A673 (cell line): ENCODE measurements around the gene SPEG. TPM values are rescaled to one million over a fixed set of nuclear protein-coding genes. Genes with fewer than 3 reads are reported as not detected.

ENCODE experiments used
- BruUV-seq: library from RNA; stranded (reverse); fragments of 400-500 nt; replicated peaks from 2 replicates; lab custom pipeline; 2021; lab: Mats Ljungman, UMichigan
- CTCF ChIA-PET: fragments of 300-600 bp; sonication (Branson Sonifier 250); formaldehyde crosslinking; loops from one replicate; lab custom pipeline; 2022; ENCODE audit warnings: antibody characterized with exemption; lab: Charles Lee
- POLR2A ChIA-PET: fragments of 300-600 bp; sonication (Branson Sonifier 250); formaldehyde crosslinking; loops from one replicate; lab custom pipeline; 2022; ENCODE audit warnings: antibody characterized with exemption; ENCODE audit not compliant: low non-redundant PET; lab: Charles Lee
- DNase-seq: peaks from one replicate; pipeline ENCODE4 v3.0.0-alpha.2; 2015; ENCODE audit warnings: low spot score
- H3K27ac ChIP-seq: fragments of 200-600 bp; sonication (generic); 2 replicates; pipeline ENCODE4 v1.5.1; 2016; ENCODE audit warnings: mixed run types, low read depth, mild to moderate bottlenecking, mixed read lengths, antibody characterized with exemption, low read length; ENCODE audit not compliant: poor library complexity, severe bottlenecking
- H3K27me3 ChIP-seq: fragments of 200-600 bp; sonication (generic); replicated peaks from 2 replicates; pipeline ENCODE4 v1.6.1; 2017; ENCODE audit warnings: mixed run types, low read depth, mild to moderate bottlenecking, mixed read lengths, antibody characterized with exemption, low read length; ENCODE audit not compliant: insufficient read depth, poor library complexity
- H3K36me3 ChIP-seq: fragments of 200-600 bp; sonication (generic); 2 replicates; pipeline ENCODE4 v1.6.1; 2016; ENCODE audit warnings: mixed run types, mild to moderate bottlenecking, mixed read lengths, antibody characterized with exemption, low read length; ENCODE audit not compliant: insufficient read depth, poor library complexity, severe bottlenecking
- H3K4me1 ChIP-seq: fragments of 200-600 bp; sonication (generic); 2 replicates; pipeline ENCODE4 v1.6.1; 2017; ENCODE audit warnings: mixed run types, mild to moderate bottlenecking, mixed read lengths, antibody characterized with exemption, low read length; ENCODE audit not compliant: insufficient read depth, poor library complexity, severe bottlenecking
- H3K4me3 ChIP-seq: fragments of 200-600 bp; sonication (generic); 2 replicates; pipeline ENCODE4 v1.5.1; 2016; ENCODE audit warnings: low read depth, mixed run types, mild to moderate bottlenecking, mixed read lengths, low read length; ENCODE audit not compliant: poor library complexity, severe bottlenecking
- H3K9me3 ChIP-seq: fragments of 200-600 bp; sonication (generic); 2 replicates; pipeline ENCODE4 v1.6.1; 2016; ENCODE audit warnings: mixed run types, low read depth, mild to moderate bottlenecking, mixed read lengths, antibody characterized with exemption, low read length; ENCODE audit not compliant: poor library complexity, severe bottlenecking
- EZH2 ChIP-seq: fragments of 200-600 bp; sonication (generic); IDR thresholded peaks from 2 replicates; pipeline ENCODE4 v1.6.1; 2017; ENCODE audit warnings: borderline replicate concordance, low read depth, mild to moderate bottlenecking, mixed read lengths, antibody characterized with exemption, low read length; ENCODE audit not compliant: poor library complexity, severe bottlenecking
- intact Hi-C: fragments of 100-400 bp; cut with micrococcal nuclease; formaldehyde crosslinking; loops from one replicate; pipeline ENCODE4 v1.10.0; 2022; ENCODE audit not compliant: unreplicated experiment
- total RNA-seq: library from RNA; stranded (reverse); gene quantifications from 2 replicates; pipeline ENCODE4 v1.2.3, GENCODE V29; 2021
- TF ChIP-seq, protein P1 (sequence below): fragments of 300-800, 200-600 bp; sonication (generic); conservative IDR thresholded peaks from 2 replicates; pipeline ENCODE4 v1.5.1; 2017; ENCODE audit warnings: low read depth, mild to moderate bottlenecking, antibody characterized with exemption, low read length, moderate library complexity, mixed read lengths

The SPEG gene
- total RNA-seq, 1 experiment from 2014 or later, result 8.4 TPM

GRCh38 chr2:219520079-219520478 is 85.4 kb downstream of the SPEG start:
- Histone ChIP-seq H3K27ac (no peak overlapping the region), H3K9me3 (no peaks in the 10 kb centered on the region), H3K4me1 (peaks cover 29% of the 10 kb centered on the region), H3K27me3 (no peaks in the 10 kb centered on the region), H3K36me3 (no peaks in the 10 kb centered on the region), H3K4me3 (no peak overlapping the region)
- TF ChIP-seq, protein P1, sequence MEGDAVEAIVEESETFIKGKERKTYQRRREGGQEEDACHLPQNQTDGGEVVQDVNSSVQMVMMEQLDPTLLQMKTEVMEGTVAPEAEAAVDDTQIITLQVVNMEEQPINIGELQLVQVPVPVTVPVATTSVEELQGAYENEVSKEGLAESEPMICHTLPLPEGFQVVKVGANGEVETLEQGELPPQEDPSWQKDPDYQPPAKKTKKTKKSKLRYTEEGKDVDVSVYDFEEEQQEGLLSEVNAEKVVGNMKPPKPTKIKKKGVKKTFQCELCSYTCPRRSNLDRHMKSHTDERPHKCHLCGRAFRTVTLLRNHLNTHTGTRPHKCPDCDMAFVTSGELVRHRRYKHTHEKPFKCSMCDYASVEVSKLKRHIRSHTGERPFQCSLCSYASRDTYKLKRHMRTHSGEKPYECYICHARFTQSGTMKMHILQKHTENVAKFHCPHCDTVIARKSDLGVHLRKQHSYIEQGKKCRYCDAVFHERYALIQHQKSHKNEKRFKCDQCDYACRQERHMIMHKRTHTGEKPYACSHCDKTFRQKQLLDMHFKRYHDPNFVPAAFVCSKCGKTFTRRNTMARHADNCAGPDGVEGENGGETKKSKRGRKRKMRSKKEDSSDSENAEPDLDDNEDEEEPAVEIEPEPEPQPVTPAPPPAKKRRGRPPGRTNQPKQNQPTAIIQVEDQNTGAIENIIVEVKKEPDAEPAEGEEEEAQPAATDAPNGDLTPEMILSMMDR, result no peak
- no peak for TF ChIP-seq EZH2
- ChIA-PET POLR2A (no interaction called here), CTCF (interaction anchor here (0.8 to 3.5 kb wide), 7 partner anchors 9 to 117 kb away, joined by 3 to 21 read pairs (median 4); partner anchors contain the start of gene GMPPA)
- BruUV-seq, result no TSS peak
- intact Hi-C loops, result loop anchor here (5.0 kb wide), 1 partner anchor 43 kb away; no protein-coding TSS in a partner anchor
- no peak for DNase-seq

DNA sequence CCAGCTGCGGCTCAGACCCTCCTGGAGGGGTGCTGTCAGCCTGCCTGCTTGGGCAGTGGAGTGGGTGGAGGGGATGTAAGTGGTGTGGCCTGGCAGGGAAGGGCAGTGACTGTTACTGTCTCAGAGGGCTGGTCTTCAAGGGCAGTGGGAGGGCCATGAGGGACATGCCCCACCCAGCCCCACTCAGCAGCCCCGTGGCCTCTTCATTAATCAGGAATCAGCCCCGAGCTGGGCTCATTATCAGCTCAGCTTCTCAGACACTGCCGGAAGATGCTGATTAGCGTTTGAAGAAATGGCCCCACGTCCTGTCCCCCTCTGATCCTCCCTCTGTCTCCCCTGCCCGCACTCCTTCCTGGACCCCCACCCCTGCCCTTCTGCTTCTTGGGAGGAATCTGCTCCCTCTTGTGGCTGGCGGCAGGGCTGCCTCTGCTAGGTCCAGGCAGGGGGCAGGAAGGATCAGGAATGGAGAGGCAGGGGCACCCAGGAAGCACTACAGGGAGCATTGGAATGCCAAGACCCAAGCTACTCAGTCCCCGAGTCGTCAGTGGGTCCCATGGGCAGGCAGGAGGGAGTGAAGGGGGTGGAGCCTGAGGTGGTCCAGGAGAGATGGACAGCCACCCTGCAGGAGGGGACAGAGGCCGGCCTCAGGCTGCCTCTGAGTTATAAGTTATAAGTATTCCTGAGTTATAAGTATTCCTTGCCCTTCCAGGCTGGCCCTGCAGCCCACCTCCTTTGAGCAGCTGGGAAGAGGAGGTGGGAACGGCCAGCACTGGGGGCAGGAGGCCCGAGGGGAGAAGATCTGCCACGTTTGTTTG is 86.6 kb downstream of the SPEG start:
- ChIA-PET CTCF (interaction anchor here (1.1 to 5.1 kb wide), 6 partner anchors 9 to 26 kb away, joined by 3 to 31 read pairs (median 18); a partner anchor contains a TSS), POLR2A (no interaction called here)
- no TSS peak for BruUV-seq
- Histone ChIP-seq H3K36me3 (no peaks in the 10 kb centered on the region), H3K27me3 (no peaks in the 10 kb centered on the region), H3K9me3 (no peaks in the 10 kb centered on the region), H3K27ac (peak overlapping the region; percentile 38), H3K4me1 (peaks cover 29% of the 10 kb centered on the region), H3K4me3 (no peak overlapping the region)
- TF ChIP-seq, protein P1, result peak; percentile 77
- TF ChIP-seq EZH2, result no peak
- intact Hi-C loops, result loop anchor here (5.0 kb wide), 1 partner anchor 44 kb away; no protein-coding TSS in a partner anchor
- peak; percentile 73 for DNase-seq

DNA sequence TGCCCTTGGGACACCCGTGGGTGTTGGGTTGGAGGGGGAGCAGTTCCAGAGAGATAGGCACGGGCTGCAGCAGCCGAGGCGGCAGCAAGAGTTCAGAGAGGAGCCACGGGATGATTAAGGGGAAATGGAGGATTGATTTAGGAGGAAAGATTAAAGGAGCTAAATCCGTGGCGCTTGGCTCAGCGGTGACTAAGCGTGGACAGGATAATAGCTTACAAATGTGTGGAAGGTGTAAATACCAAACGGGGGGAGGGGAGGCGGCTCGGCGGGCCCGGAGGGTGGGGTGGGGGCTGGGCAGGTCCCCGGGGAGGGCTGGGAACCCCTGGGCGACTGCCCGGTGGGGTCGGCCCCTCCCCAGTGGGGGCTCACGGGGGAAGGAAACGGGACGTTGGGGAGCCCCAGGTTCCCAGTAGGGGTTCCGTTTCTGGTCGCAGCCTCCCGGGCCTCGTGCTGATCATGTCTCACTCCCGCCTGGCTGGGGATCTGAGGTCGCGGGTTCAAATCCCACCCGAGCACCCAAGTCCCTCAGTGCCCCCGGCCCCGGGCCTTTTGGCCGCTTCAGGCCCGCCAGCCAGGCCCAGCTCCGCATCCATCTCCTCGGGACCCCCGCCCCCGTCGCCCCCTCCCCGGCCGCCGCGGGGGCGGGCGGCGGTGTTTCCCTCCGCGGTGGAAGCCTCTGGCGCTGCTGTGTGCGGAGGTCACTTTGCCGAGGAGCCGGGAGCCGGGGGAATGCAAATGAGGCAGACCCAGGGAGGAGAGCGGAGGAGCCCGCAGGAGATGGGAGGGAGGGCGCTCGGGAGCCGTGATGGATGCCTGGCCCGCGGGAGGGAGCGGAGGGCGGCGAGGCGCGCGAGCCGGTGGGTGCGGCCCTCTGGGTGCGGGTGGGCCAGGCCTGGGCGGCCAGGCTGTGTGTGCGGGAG is 87.7 kb downstream of the SPEG start:
- Histone ChIP-seq H3K27ac (peak overlapping the region; percentile 38), H3K36me3 (no peaks in the 10 kb centered on the region), H3K4me3 (peak overlapping the region; percentile 40), H3K9me3 (no peaks in the 10 kb centered on the region), H3K4me1 (peaks cover 29% of the 10 kb centered on the region), H3K27me3 (no peaks in the 10 kb centered on the region)
- no TSS peak for BruUV-seq
- TF ChIP-seq, protein P1, result no peak
- TF ChIP-seq EZH2, result no peak
- ChIA-PET CTCF (interaction anchor here (0.6 to 5.1 kb wide), 7 partner anchors 8 to 463 kb away, joined by 3 to 31 read pairs (median 10); partner anchors contain the start of gene GMPPA), POLR2A (interaction anchor here (0.5 kb wide), 1 partner anchor 187 kb away, joined by 3 read pairs; no protein-coding TSS in a partner anchor)
- intact Hi-C loops, result loop anchor here (5.0 kb wide), 1 partner anchor 45 kb away; no protein-coding TSS in a partner anchor
- DNase-seq, result peak; percentile 77
